Measurements from ENCODE around the gene IP6K2. TPM values are rescaled to one million over a fixed set of nuclear protein-coding genes. Genes with fewer than 3 reads are reported as not detected.

The IP6K2 gene
- total RNA-seq, 1 donor from 2014 or later = 46.5 TPM

DNA sequence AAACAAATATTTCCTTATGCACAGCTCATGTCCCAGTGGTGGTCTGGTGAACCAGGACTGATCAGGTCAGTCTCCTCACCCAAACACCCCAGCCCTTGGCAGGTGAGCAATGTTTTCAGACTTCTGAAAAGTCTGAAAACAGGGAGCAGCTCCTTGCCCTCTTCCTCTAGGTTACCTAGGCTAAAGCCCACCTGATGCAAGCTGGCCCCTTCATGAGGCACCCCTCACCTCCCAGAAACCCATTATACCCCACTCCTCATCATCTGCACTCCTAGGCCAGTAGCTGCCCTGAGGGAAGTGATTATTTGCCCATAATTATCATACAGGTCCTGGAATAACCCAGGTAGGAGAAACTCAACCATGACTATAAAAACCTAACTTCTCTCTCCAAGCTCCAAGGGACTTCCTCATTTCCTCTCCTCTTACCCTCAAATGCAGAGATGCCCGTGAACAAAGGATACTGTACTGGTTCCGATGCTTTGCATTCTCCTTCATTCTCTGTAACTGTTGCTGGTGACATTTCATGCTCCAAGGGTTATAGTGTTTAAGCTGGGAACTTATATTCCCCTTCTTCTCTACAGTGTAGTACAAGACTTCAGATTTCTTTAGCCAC is 26.1 kb downstream of the IP6K2 start:
- no peak for DNase-seq (ENCODE audit: low spot score)

DNA sequence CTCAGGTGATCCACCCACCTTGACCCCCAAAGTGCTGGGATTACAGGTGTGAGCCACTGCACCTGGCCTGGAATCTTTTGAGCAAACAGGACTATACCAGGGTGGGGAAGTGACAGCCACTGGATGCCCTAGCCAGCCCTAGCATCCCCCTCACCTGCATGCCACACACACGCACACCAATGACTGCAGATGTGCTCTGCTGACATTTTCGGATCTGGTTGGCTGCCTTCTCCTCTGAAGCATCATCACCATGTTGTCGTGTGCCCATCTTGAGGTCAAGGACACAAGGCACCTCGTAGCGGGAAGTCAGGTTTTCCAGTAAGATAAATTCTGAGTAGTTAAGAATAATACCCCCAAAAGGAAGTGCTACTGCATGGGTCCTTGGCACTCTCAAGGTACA is 27.6 kb downstream of the IP6K2 start:
- no peak for DNase-seq (ENCODE audit: low spot score)

DNA sequence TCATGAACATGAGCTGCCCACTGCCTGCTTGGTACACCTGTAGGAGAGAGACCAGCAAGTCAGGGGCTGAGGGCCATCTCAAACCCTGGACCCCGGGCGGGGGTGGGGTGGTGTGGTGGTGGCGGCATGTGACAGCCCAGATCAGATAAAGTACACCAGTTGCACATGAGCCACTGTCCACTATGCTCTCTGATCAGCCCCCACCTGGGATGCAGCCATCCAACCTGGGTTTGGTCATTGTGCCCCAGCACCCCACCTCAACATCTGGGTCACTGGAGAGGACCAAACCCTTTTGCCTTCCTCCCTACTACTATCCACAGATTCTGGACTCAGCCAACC is 28.3 kb downstream of the IP6K2 start:
- no peak for DNase-seq (ENCODE audit: low spot score)

- DNase-seq (ENCODE audit: low spot score) = no peak
Measured at GRCh38 chr3:48688032-48688736, 28.8 kb downstream of the IP6K2 start.

GRCh38 chr3:48687220-48687678 is 29.8 kb downstream of the IP6K2 start:
- DNase-seq (ENCODE audit: low spot score) = no peak

DNA sequence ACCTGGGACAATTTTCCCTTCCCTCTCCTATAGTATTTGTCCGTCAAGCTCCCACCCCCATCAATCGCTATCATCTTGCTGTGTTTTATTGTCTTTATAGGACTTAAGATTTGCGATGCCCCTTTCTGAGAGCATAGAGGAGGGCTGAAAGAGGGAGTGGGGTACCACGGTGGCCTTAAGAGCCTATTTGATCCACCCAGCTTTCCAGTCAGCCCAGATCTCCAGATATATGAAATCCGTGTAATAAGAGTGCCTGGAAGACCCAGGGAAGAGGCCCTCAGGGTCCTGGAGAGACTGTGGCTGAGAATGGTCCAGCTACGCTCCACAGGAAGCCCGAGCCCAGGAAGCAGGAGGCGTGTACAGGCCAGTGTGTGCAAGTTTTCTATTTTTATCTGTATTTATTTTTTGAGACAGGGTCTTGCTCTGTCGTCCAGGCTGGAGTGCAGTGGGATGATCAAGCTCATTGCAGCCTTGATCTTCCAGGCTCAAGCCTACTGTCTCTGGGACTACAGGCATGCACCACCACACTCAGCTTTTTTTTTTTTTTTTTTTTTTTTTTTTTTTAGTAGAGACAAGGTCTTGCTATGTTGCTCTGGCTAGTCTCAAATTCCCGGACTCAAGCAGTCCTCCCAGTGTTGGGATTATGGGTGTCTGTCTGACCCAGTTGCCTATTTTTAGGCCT is 30.3 kb downstream of the IP6K2 start:
- peak; percentile 39 for DNase-seq (ENCODE audit: low spot score)

GRCh38 chr3:48685603-48686511 is 31.2 kb downstream of the IP6K2 start, which contains the start of gene NCKIPSD:
NCKIPSD (minus strand) TSS chr3:48685915; CDS start chr3:48685807, 108 bp downstream.
- peak; percentile 90 for DNase-seq (ENCODE audit: low spot score)

DNA sequence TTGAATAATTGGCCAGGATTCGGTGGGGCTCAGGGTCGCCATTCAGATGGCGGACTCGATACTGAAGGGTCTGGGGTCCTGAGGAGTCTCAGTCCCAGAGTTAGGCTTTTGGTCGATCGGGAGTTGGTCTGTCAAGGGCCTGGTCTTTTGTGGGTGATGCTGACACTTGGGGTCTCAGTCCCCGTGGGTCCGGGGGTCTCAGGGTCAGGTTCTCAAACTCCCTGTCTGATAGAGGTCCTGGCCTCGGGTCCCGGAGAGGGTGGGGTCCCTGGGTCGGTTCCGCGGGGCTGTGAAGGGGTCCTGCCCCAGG is 31.8 kb downstream of the IP6K2 start:
- no peak for DNase-seq (ENCODE audit: low spot score)

DNA sequence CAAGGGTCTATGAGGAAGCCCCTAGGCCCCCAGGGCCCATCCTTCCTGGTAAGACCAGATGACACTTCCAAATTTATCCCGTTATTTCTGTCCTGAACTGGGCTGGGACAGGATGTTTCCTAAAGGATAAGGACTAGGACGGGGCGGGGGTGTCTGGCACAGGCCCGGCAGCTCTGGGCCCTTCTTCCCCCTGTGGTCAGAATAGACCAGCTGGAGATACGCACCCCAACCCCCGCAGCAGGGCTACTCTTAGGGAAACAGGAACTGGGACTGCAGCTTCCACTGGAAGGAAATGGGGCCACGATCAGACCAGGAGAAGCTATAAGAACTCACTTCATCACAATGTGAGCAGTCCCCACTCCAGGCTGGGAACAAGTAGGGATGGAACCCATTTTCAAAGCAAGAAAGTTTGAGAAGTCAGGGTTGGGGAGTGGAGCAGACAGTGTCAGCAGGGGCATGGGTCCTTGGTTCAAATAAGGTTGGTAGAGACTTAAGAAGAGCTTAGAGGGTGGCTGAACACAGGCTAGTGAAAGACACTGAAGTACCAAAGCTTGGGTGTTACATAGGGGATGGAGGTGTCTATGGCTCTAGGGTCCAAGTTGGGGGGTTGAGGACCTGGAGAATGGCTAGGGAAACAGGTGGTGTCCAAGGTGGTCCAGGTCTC is 32.4 kb downstream of the IP6K2 start:
- no peak for DNase-seq (ENCODE audit: low spot score)

DNA sequence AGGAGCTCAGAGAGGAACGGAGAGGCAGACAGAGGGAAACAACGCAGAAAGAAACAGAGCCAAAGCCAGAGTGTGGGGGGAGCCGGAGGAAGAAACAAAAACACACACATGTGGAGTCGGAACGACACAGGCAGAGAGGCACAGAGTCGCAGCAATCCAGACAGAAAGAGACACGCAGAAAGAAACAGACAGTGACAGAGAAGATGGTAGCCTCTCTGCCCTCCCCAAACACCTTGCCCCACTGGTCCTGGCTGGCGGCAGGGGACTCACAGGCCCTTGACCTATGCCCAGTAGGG is 33.0 kb downstream of the IP6K2 start:
- DNase-seq (ENCODE audit: low spot score) = no peak

DNA sequence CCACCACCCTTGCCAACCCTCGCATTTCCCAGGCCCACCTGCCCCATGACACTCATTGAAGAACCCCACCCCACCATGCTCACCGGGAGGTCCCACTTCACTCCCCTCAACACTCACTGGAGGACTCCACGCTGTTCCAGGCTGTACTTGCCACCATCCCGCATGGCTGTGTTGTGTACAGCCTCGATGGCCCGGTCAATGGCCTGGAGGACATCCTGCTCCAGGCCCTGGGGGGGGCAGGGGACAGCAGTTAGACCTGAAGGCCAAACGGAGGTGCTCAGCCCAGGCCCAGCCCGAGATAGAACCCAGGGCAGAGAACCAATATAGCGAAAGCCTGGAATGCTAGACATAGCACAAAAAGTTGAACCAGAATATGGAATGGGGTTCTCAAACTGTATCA is 34.2 kb downstream of the IP6K2 start:
- DNase-seq (ENCODE audit: low spot score) = no peak

DNA sequence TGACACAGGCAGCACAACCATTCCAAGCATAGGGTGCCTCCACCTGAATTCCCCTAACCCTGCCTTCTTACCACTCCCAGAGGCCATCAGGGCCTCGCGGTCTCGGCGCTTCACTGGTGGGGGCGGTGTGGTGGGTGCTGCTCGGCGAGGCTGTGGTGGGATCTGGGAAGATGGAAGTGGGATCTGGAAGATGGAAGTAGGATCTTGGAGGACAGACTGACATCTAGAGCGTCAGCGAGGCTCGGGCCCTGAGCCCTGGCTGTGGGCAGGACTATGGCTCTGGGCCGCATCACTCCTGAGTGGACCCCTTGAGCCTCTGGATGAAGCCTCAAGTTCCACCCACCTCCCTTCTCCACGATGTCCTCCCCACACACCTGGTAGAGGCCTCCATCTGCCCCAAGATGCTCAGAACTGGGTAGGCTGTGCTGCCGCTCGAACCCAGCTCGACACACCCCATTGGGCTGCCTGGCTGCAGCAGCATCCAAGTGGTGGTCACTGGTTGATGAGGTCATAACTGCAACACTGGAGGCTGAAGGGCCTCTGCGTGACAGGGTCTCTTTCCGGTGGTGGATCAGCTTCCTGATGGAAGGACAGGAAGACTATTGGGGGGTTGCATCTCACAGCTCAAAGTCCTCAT is 34.9 kb downstream of the IP6K2 start:
- no peak for DNase-seq (ENCODE audit: low spot score)

- DNase-seq (ENCODE audit: low spot score) = no peak
Measured at GRCh38 chr3:48681541-48681880, 35.5 kb downstream of the IP6K2 start.

DNA sequence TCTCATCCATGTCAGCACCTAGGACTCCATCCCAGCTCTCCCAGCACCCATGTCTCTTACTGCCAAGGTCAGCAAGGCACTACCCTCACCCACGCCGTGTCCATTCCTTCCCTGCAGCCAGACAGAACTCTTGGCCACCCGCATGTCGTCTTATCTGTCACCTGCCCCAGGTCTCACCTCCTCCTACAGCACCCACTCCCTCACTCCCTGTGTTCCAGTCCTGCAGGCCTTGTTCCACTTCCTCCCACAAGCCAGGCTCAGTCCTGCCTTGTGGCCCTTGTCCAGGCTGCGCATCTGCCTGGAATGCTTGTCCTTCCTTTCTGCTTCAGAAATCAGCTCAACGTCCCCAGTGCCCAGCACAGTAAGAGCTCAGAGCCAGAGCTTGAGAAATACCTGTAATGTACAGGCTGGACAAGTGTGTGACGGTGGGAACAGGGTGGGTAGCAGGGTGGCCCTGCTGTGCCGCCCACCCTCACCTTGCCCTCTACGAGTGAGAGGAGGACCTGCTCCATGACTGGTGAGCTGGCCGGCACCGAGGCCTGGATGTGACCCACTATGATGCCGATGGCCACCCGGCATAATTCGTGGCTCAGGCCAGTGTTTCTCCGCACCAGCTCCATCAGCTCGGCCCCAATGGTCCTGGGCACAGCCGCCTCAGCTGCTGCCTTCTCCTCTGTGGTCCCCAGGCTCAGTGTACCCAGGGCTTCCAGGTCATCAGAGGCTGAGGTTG is 36.0 kb downstream of the IP6K2 start:
- DNase-seq (ENCODE audit: low spot score) = no peak

GRCh38 chr3:48679411-48680391 is 37.3 kb downstream of the IP6K2 start:
- DNase-seq (ENCODE audit: low spot score) = no peak

GRCh38 chr3:48678566-48679380 is 38.2 kb downstream of the IP6K2 start:
- no peak for DNase-seq (ENCODE audit: low spot score)

DNA sequence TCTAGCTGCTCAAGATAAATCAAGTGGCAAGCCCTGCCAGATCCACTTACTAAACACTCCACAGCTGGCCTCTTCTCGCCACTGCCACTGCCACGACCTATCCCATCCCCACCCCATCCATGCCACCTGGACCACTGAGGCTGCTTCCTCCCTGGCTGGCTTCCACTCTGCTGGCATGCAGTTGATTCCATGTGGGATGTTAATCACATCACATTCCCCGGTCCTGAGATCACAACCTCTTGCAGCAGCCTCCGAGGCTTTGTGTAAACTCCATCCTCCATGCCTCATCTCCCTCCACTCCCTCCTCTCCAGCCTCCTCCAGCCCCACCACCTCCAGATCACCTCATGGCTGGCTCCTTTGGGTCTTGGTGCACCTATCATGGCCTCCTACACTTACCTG is 39.0 kb downstream of the IP6K2 start:
- no peak for DNase-seq (ENCODE audit: low spot score)

GRCh38 chr3:48674505-48674904 is 42.5 kb downstream of the IP6K2 start:
- DNase-seq (ENCODE audit: low spot score) = no peak

DNA sequence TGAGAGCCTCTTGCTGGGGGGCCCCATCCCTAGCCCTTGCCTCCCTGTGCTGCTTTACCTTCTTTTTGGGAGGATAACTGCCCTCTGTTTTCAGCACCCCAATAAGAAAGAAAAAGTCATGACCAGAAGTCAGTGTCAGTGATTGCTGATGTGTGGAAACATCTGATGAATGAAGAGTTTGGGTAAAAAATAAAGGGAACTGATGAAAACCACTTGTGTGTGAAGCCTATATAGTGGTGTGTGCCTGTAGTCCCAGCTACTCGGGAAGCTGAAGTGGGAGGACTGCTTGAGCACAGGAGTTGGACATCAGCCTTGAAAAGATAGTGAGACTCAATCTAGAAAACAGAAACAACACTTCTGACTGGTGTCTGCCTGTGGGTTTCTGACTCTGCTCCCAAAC is 44.5 kb downstream of the IP6K2 start:
- DNase-seq (ENCODE audit: low spot score) = no peak

Data from umbilical cord (tissue), 2 donors.